GM23338 (cell line): ENCODE data around the gene TAAR5. TPM values are rescaled to one million over a fixed set of nuclear protein-coding genes. Genes with fewer than 3 reads are reported as not detected.

ENCODE experiments used
- ATAC-seq: fragments of 200-7000 bp; cut with Tn5 transposase; 3 replicates; pipeline ENCODE4 v1.9.1; 2020
- DNase-seq: peaks from one replicate; pipeline ENCODE4 v3.0.0-alpha.2; 2015; ENCODE audit warnings: low spot score
- H2AFZ ChIP-seq: fragments of 200-600 bp; sonication (generic); 2 replicates; pipeline ENCODE4 v1.8.0; 2016; ENCODE audit warnings: antibody characterized with exemption, mild to moderate bottlenecking, moderate library complexity
- H3F3A ChIP-seq: fragments of 200-600 bp; sonication (generic); replicated peaks from 2 replicates; pipeline ENCODE4 v1.8.0; 2017; ENCODE audit warnings: antibody characterized with exemption, mixed run types, low read depth
- H3K27ac ChIP-seq: fragments of 200-600 bp; sonication (generic); 2 replicates; pipeline ENCODE4 v1.6.1; 2016; ENCODE audit warnings: low read depth
- H3K27me3 ChIP-seq: fragments of 200-600 bp; sonication (generic); 2 replicates; pipeline ENCODE4 v1.8.0; 2016; ENCODE audit warnings: mild to moderate bottlenecking, mixed run types, moderate library complexity; ENCODE audit not compliant: insufficient read depth
- H3K36me3 ChIP-seq: fragments of 200-600 bp; sonication (generic); 2 replicates; pipeline ENCODE4 v1.8.0; 2016; ENCODE audit warnings: mild to moderate bottlenecking; ENCODE audit not compliant: insufficient read depth
- H3K4me1 ChIP-seq: fragments of 200-600 bp; sonication (generic); 2 replicates; pipeline ENCODE4 v1.8.0; 2016; ENCODE audit warnings: mild to moderate bottlenecking, moderate library complexity; ENCODE audit not compliant: insufficient read depth
- H3K4me2 ChIP-seq: fragments of 200-600 bp; sonication (generic); 2 replicates; pipeline ENCODE4 v1.7.1; 2017; ENCODE audit warnings: mixed run types
- H3K4me3 ChIP-seq: fragments of 200-600 bp; sonication (generic); 2 replicates; pipeline ENCODE4 v1.6.1; 2016; ENCODE audit warnings: mixed run types
- H3K79me2 ChIP-seq: fragments of 200-600 bp; sonication (generic); replicated peaks from 2 replicates; pipeline ENCODE4 v1.8.0; 2017; ENCODE audit warnings: mild to moderate bottlenecking; ENCODE audit not compliant: insufficient read depth
- H3K9me2 ChIP-seq: fragments of 200-600 bp; sonication (generic); 2 replicates; pipeline ENCODE4 v1.8.0; 2017; ENCODE audit not compliant: insufficient read depth
- H4K20me1 ChIP-seq: fragments of 200-600 bp; sonication (generic); replicated peaks from 2 replicates; pipeline ENCODE4 v1.8.0; 2017; ENCODE audit warnings: mild to moderate bottlenecking; ENCODE audit not compliant: insufficient read depth
- H3K27ac Mint-ChIP-seq: 2 replicates; pipeline ENCODE4 v1.8.0; 2020; ENCODE audit warnings: inconsistent platforms, mild to moderate bottlenecking, moderate library complexity, mixed read lengths
- H3K27me3 Mint-ChIP-seq: 3 replicates; pipeline ENCODE4 v1.8.0; 2022; ENCODE audit warnings: low read depth, mild to moderate bottlenecking, moderate library complexity, mixed read lengths, inconsistent platforms; ENCODE audit not compliant: insufficient read depth, poor library complexity
- H3K36me3 Mint-ChIP-seq: 3 replicates; pipeline ENCODE4 v1.8.0; 2021; ENCODE audit warnings: low read depth, mild to moderate bottlenecking, inconsistent platforms, moderate library complexity, mixed read lengths
- H3K4me1 Mint-ChIP-seq: 3 replicates; pipeline ENCODE4 v1.8.0; 2020; ENCODE audit warnings: mild to moderate bottlenecking, inconsistent platforms, mixed read lengths
- H3K4me3 Mint-ChIP-seq: 3 replicates; pipeline ENCODE4 v1.8.0; 2021; ENCODE audit warnings: moderate library complexity, mild to moderate bottlenecking, inconsistent platforms, mixed read lengths
- H3K9me3 Mint-ChIP-seq: 3 replicates; pipeline ENCODE4 v1.8.0; 2020; ENCODE audit warnings: moderate library complexity, mild to moderate bottlenecking, inconsistent platforms, mixed read lengths
- CREB1 ChIP-seq: fragments of 250-450 bp; sonication (Bioruptor Pico); IDR thresholded peaks from 2 replicates; pipeline ENCODE4 v1.5.0; 2020; ENCODE audit warnings: low read depth, mild to moderate bottlenecking, moderate library complexity
- EZH2 ChIP-seq: fragments of 200-600 bp; sonication (generic); IDR thresholded peaks from one replicate; pipeline ENCODE4 v1.8.0; 2017; ENCODE audit warnings: antibody characterized with exemption, mild to moderate bottlenecking, low read depth; ENCODE audit not compliant: unreplicated experiment
- EZH2phosphoT487 ChIP-seq: fragments of 200-600 bp; sonication (generic); IDR thresholded peaks from one replicate; pipeline ENCODE4 v1.8.1; 2018; ENCODE audit warnings: antibody characterized with exemption; ENCODE audit not compliant: unreplicated experiment
- JUNB ChIP-seq: IDR thresholded peaks from one replicate; pipeline ENCODE4 v1.6.1; 2016; ENCODE audit warnings: antibody characterized with exemption; ENCODE audit not compliant: unreplicated experiment
- NANOG ChIP-seq: IDR thresholded peaks from 2 replicates; pipeline ENCODE4 v1.6.1; 2016; ENCODE audit warnings: antibody characterized with exemption, borderline replicate concordance
- POLR2AphosphoS5 ChIP-seq: IDR thresholded peaks from 2 replicates; pipeline ENCODE4 v1.6.1; 2016; ENCODE audit warnings: antibody characterized with exemption, low read depth
- STAT1 ChIP-seq: IDR thresholded peaks from one replicate; pipeline ENCODE4 v1.6.1; 2016; ENCODE audit warnings: antibody characterized with exemption; ENCODE audit not compliant: unreplicated experiment
- ZNF114 ChIP-seq: fragments of 250-450 bp; sonication (Bioruptor Pico); IDR thresholded peaks from 2 replicates; pipeline ENCODE4 v1.5.0; 2020; ENCODE audit warnings: mild to moderate bottlenecking, moderate library complexity
- ZNF331 ChIP-seq: fragments of 250-450 bp; sonication (Bioruptor Pico); IDR thresholded peaks from 2 replicates; pipeline ENCODE4 v1.5.0; 2020; ENCODE audit warnings: low read depth, mild to moderate bottlenecking, moderate library complexity
- polyA plus RNA-seq: library from polyadenylated mRNA; unstranded; fragments of >200 nt; fragmentation: Nextera tagmentation; extraction: Ambion mirVana; gene quantifications from 2 replicates; pipeline ENCODE4 v1.2.1, GENCODE V29; 2016
- total RNA-seq: library from RNA; depleted of rRNA; stranded (reverse); fragments of >200 nt; shearing (Covaris generic); gene quantifications from 2 replicates; pipeline ENCODE4 v1.2.3, GENCODE V29; 2014
- TF ChIP-seq, protein P1 (sequence below), 2 experiments: fragments of 200-600 bp in 1 of 2; sonication (generic) in 1 of 2; conservative IDR thresholded peaks; 2 replicates each; pipeline versions ENCODE4 v1.5.1 to v1.6.1; 2016 to 2017; ENCODE audit warnings: antibody characterized with exemption in 2 of 2, low read depth in 2 of 2, mild to moderate bottlenecking in 2 of 2, moderate library complexity in 1 of 2
- TF ChIP-seq, protein P2 (sequence below): IDR thresholded peaks from 2 replicates; pipeline ENCODE4 v1.6.1; 2016; ENCODE audit warnings: antibody characterized with exemption
- TF ChIP-seq, protein P3 (sequence below): fragments of 250-450 bp; sonication (Bioruptor Pico); IDR thresholded peaks from 2 replicates; pipeline ENCODE4 v1.5.0; 2020; ENCODE audit warnings: mild to moderate bottlenecking, moderate library complexity
- TF ChIP-seq, protein P4 (sequence below): IDR thresholded peaks from one replicate; pipeline ENCODE4 v1.6.1; 2018; ENCODE audit warnings: antibody characterized with exemption; ENCODE audit not compliant: unreplicated experiment

The TAAR5 gene
- total and polyA plus RNA-seq, 2 experiments from 2014 or later, result not detected

DNA sequence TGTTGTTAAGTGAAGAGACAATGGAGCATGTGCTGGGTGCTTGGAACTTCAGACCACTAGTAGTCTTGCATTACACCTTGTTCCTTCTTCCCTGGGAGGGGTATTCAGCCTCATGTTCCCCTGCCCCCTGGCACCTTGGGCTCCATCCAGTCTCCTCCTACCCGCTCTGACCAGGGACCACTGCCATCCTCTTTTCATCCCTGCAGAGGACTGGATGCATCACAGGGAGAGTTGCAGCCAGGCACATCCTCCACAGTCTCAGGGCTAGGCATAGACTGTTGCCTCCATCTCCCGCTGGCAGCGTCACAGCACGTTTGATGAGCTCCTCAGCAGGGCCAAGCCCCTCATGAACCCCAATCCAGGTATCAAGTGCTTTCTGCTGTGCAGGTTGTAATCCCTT is 38.3 kb downstream of the TAAR5 start:
- Mint-ChIP-seq H3K27me3 (no peaks in the 10 kb centered on the region), H3K4me3 (no peak overlapping the region), H3K9me3 (no peaks in the 10 kb centered on the region), H3K36me3 (no peaks in the 10 kb centered on the region), H3K4me1 (peaks cover 20% of the 10 kb centered on the region), H3K27ac (peak overlapping the region; percentile 12; the same call in 1 of the 2 replicates)
- H3K4me2 ChIP-seq, result 0 out of 2 replicates have a peak overlapping the region, but pooled peaks have one; percentile 16
- no peak overlapping the region for H3K4me3 ChIP-seq
- H3K79me2 ChIP-seq, result no peaks in the 10 kb centered on the region
- H2AFZ ChIP-seq, result peak overlapping the region; percentile 90
- no peaks in the 10 kb centered on the region for H3K27me3 ChIP-seq
- no peaks in the 10 kb centered on the region for H3K9me2 ChIP-seq
- H3F3A ChIP-seq, result no peaks in the 10 kb centered on the region
- ATAC-seq, result peak; percentile 49
- no peak for DNase-seq
- peaks cover 9% of the 10 kb centered on the region for H3K4me1 ChIP-seq
- TF ChIP-seq JUNB, result no peak
- TF ChIP-seq, protein P1, sequence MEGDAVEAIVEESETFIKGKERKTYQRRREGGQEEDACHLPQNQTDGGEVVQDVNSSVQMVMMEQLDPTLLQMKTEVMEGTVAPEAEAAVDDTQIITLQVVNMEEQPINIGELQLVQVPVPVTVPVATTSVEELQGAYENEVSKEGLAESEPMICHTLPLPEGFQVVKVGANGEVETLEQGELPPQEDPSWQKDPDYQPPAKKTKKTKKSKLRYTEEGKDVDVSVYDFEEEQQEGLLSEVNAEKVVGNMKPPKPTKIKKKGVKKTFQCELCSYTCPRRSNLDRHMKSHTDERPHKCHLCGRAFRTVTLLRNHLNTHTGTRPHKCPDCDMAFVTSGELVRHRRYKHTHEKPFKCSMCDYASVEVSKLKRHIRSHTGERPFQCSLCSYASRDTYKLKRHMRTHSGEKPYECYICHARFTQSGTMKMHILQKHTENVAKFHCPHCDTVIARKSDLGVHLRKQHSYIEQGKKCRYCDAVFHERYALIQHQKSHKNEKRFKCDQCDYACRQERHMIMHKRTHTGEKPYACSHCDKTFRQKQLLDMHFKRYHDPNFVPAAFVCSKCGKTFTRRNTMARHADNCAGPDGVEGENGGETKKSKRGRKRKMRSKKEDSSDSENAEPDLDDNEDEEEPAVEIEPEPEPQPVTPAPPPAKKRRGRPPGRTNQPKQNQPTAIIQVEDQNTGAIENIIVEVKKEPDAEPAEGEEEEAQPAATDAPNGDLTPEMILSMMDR (conservative IDR thresholded peaks at IDR 0.05; ENCODE audit: low read depth in 2 of 2), result no peak
- TF ChIP-seq, protein P2, sequence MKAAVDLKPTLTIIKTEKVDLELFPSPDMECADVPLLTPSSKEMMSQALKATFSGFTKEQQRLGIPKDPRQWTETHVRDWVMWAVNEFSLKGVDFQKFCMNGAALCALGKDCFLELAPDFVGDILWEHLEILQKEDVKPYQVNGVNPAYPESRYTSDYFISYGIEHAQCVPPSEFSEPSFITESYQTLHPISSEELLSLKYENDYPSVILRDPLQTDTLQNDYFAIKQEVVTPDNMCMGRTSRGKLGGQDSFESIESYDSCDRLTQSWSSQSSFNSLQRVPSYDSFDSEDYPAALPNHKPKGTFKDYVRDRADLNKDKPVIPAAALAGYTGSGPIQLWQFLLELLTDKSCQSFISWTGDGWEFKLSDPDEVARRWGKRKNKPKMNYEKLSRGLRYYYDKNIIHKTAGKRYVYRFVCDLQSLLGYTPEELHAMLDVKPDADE, result no peak
- no peak for TF ChIP-seq EZH2
- TF ChIP-seq POLR2AphosphoS5, result no peak
- no peak for TF ChIP-seq STAT1
- TF ChIP-seq EZH2phosphoT487, result no peak
- TF ChIP-seq, protein P3, sequence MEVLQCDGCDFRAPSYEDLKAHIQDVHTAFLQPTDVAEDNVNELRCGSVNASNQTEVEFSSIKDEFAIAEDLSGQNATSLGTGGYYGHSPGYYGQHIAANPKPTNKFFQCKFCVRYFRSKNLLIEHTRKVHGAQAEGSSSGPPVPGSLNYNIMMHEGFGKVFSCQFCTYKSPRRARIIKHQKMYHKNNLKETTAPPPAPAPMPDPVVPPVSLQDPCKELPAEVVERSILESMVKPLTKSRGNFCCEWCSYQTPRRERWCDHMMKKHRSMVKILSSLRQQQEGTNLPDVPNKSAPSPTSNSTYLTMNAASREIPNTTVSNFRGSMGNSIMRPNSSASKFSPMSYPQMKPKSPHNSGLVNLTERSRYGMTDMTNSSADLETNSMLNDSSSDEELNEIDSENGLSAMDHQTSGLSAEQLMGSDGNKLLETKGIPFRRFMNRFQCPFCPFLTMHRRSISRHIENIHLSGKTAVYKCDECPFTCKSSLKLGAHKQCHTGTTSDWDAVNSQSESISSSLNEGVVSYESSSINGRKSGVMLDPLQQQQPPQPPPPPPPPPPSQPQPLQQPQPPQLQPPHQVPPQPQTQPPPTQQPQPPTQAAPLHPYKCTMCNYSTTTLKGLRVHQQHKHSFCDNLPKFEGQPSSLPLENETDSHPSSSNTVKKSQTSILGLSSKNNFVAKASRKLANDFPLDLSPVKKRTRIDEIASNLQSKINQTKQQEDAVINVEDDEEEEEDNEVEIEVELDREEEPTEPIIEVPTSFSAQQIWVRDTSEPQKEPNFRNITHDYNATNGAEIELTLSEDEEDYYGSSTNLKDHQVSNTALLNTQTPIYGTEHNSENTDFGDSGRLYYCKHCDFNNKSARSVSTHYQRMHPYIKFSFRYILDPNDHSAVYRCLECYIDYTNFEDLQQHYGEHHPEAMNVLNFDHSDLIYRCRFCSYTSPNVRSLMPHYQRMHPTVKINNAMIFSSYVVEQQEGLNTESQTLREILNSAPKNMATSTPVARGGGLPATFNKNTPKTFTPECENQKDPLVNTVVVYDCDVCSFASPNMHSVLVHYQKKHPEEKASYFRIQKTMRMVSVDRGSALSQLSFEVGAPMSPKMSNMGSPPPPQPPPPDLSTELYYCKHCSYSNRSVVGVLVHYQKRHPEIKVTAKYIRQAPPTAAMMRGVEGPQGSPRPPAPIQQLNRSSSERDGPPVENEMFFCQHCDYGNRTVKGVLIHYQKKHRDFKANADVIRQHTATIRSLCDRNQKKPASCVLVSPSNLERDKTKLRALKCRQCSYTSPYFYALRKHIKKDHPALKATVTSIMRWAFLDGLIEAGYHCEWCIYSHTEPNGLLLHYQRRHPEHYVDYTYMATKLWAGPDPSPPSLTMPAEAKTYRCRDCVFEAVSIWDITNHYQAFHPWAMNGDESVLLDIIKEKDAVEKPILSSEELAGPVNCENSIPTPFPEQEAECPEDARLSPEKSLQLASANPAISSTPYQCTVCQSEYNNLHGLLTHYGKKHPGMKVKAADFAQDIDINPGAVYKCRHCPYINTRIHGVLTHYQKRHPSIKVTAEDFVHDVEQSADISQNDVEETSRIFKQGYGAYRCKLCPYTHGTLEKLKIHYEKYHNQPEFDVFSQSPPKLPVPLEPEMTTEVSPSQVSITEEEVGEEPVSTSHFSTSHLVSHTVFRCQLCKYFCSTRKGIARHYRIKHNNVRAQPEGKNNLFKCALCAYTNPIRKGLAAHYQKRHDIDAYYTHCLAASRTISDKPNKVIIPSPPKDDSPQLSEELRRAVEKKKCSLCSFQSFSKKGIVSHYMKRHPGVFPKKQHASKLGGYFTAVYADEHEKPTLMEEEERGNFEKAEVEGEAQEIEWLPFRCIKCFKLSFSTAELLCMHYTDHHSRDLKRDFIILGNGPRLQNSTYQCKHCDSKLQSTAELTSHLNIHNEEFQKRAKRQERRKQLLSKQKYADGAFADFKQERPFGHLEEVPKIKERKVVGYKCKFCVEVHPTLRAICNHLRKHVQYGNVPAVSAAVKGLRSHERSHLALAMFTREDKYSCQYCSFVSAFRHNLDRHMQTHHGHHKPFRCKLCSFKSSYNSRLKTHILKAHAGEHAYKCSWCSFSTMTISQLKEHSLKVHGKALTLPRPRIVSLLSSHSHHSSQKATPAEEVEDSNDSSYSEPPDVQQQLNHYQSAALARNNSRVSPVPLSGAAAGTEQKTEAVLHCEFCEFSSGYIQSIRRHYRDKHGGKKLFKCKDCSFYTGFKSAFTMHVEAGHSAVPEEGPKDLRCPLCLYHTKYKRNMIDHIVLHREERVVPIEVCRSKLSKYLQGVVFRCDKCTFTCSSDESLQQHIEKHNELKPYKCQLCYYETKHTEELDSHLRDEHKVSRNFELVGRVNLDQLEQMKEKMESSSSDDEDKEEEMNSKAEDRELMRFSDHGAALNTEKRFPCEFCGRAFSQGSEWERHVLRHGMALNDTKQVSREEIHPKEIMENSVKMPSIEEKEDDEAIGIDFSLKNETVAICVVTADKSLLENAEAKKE (CRISPR knock-in tag), result no peak
- TF ChIP-seq, protein P4, sequence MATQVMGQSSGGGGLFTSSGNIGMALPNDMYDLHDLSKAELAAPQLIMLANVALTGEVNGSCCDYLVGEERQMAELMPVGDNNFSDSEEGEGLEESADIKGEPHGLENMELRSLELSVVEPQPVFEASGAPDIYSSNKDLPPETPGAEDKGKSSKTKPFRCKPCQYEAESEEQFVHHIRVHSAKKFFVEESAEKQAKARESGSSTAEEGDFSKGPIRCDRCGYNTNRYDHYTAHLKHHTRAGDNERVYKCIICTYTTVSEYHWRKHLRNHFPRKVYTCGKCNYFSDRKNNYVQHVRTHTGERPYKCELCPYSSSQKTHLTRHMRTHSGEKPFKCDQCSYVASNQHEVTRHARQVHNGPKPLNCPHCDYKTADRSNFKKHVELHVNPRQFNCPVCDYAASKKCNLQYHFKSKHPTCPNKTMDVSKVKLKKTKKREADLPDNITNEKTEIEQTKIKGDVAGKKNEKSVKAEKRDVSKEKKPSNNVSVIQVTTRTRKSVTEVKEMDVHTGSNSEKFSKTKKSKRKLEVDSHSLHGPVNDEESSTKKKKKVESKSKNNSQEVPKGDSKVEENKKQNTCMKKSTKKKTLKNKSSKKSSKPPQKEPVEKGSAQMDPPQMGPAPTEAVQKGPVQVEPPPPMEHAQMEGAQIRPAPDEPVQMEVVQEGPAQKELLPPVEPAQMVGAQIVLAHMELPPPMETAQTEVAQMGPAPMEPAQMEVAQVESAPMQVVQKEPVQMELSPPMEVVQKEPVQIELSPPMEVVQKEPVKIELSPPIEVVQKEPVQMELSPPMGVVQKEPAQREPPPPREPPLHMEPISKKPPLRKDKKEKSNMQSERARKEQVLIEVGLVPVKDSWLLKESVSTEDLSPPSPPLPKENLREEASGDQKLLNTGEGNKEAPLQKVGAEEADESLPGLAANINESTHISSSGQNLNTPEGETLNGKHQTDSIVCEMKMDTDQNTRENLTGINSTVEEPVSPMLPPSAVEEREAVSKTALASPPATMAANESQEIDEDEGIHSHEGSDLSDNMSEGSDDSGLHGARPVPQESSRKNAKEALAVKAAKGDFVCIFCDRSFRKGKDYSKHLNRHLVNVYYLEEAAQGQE, result no peak
- TF ChIP-seq NANOG, result no peak
- no peak for TF ChIP-seq CREB1
- no peak for TF ChIP-seq ZNF331 (CRISPR knock-in tag)
- TF ChIP-seq ZNF114, result no peak
- H4K20me1 ChIP-seq, result no peaks in the 10 kb centered on the region
- no peak overlapping the region for H3K27ac ChIP-seq
- H3K36me3 ChIP-seq, result no peaks in the 10 kb centered on the region
